Measurements from ENCODE around the gene SLIT3.

The SLIT3 gene

GRCh38 chr5:169054506-169054905, 246.4 kb downstream of the SLIT3 start:
- Histone ChIP-seq H3K36me3 (ENCODE audit: insufficient read depth, low read length) (no peaks in the 10 kb centered on the region), H3K27ac (no peak overlapping the region), H3K9ac (ENCODE audit: insufficient read length) (no peak overlapping the region), H3K4me3 (no peak overlapping the region), H3K9me3 (ENCODE audit: low read depth, low read length) (no peaks in the 10 kb centered on the region)
- no peak for TF ChIP-seq EZH2 (IDR thresholded peaks at IDR 0.05)
- DNase-seq (ENCODE audit: low read depth, low spot score): no peak

DNA sequence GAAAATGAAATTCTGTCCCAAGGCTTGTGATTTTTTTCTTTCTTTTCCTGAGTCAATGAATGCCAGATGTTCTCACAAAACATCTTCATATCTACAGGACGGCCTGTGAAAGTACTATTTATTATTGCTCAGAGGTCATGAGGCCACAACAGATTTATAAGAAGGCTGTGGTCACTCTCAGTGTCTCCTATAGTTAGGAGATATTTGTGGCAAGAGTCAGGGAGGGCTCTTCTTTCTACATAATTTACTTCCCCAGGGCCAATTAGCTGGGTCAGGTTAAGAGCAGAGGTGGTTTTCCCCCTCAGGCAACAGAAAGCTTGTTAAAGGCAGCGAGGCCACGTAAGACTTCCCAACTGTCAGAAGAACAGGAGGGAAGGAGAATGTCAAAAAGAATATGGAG, 248.7 kb downstream of the SLIT3 start:
- TF ChIP-seq FOXP2 (optimal IDR thresholded peaks at IDR 0.05; ENCODE audit: control extremely low read depth, extremely low read length, insufficient read depth): no peak
- Histone ChIP-seq H3K36me3 (ENCODE audit: insufficient read depth, low read length) (no peaks in the 10 kb centered on the region), H3K9ac (ENCODE audit: insufficient read length) (no peak overlapping the region), H3K27ac (no peak overlapping the region), H3K4me3 (no peak overlapping the region), H3K9me3 (ENCODE audit: low read depth, low read length) (no peaks in the 10 kb centered on the region)
- DNase-seq (ENCODE audit: low read depth, low spot score): no peak

DNA sequence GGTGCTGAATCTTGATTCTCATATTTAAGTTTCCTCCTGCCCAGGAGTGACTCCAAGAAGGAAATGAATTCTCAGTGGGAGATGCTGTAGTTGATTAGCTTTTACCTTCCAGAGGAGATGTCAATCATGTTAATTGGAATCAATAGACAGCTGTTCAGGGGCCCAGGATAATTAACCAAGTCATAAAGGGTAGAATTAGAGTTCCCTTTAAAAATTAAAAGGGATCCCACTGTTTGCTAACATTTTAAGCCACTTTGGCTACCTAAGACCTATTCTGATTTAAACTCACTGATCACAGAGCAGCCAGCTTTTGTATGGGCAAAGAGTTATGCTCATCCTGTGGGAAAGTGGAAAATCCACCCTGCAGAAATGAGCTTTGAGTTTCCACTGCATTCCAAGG, 249.6 kb downstream of the SLIT3 start:
- no peak for DNase-seq (ENCODE audit: low read depth, low spot score)
- no peak overlapping the region for H3K27ac ChIP-seq
- no peaks in the 10 kb centered on the region for H3K36me3 ChIP-seq (ENCODE audit: insufficient read depth, low read length)
- no peaks in the 10 kb centered on the region for H3K9me3 ChIP-seq (ENCODE audit: low read depth, low read length)
- TF ChIP-seq POLR2AphosphoS5 (IDR thresholded peaks at IDR 0.05; ENCODE audit: borderline replicate concordance, low read depth, low read length) (no peak), FOXP2 (optimal IDR thresholded peaks at IDR 0.05; ENCODE audit: control extremely low read depth, extremely low read length, insufficient read depth) (no peak), EZH2 (IDR thresholded peaks at IDR 0.05) (no peak)
- no peak overlapping the region for H3K4me3 ChIP-seq
- H3K9ac ChIP-seq (ENCODE audit: insufficient read length): no peak overlapping the region

GRCh38 chr5:169050636-169051035, 250.3 kb downstream of the SLIT3 start:
- no peaks in the 10 kb centered on the region for H3K9me3 ChIP-seq (ENCODE audit: low read depth, low read length)
- DNase-seq (ENCODE audit: low read depth, low spot score): no peak
- no peak overlapping the region for H3K4me3 ChIP-seq
- no peaks in the 10 kb centered on the region for H3K36me3 ChIP-seq (ENCODE audit: insufficient read depth, low read length)
- no peak overlapping the region for H3K9ac ChIP-seq (ENCODE audit: insufficient read length)
- no peak overlapping the region for H3K27ac ChIP-seq
- TF ChIP-seq FOXP2 (optimal IDR thresholded peaks at IDR 0.05; ENCODE audit: control extremely low read depth, extremely low read length, insufficient read depth) (no peak), POLR2AphosphoS5 (IDR thresholded peaks at IDR 0.05; ENCODE audit: borderline replicate concordance, low read depth, low read length) (no peak), EZH2 (IDR thresholded peaks at IDR 0.05) (no peak)

GRCh38 chr5:169050146-169050571, 250.8 kb downstream of the SLIT3 start:
- H3K9me3 ChIP-seq (ENCODE audit: low read depth, low read length): no peaks in the 10 kb centered on the region
- H3K9ac ChIP-seq (ENCODE audit: insufficient read length): no peak overlapping the region
- TF ChIP-seq FOXP2 (optimal IDR thresholded peaks at IDR 0.05; ENCODE audit: control extremely low read depth, extremely low read length, insufficient read depth) (no peak), POLR2AphosphoS5 (IDR thresholded peaks at IDR 0.05; ENCODE audit: borderline replicate concordance, low read depth, low read length) (no peak), EZH2 (IDR thresholded peaks at IDR 0.05) (no peak)
- H3K27ac ChIP-seq: no peak overlapping the region
- DNase-seq (ENCODE audit: low read depth, low spot score): no peak
- no peak overlapping the region for H3K4me3 ChIP-seq
- H3K36me3 ChIP-seq (ENCODE audit: insufficient read depth, low read length): no peaks in the 10 kb centered on the region

DNA sequence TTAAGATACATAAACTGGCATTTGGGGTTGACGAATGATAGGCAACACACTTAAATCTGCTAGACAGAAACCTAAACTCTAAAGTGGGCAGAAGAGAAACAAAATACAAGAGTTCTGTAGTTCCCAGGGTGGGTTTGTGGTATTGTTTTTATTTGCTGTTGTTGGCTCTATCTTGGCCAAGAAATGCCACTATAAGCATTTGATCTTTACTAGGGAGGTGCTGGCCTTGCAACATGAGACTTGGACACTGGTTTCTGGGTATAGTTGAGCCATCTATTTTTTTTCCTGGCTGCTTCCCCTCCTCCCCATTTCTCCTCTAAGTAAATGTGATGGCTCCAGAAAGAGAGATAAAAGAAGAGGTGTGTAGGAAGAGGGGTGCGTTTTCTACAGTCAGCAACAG, 251.2 kb downstream of the SLIT3 start:
- no peaks in the 10 kb centered on the region for H3K36me3 ChIP-seq (ENCODE audit: insufficient read depth, low read length)
- no peaks in the 10 kb centered on the region for H3K9me3 ChIP-seq (ENCODE audit: low read depth, low read length)
- no peak overlapping the region for H3K9ac ChIP-seq (ENCODE audit: insufficient read length)
- no peak overlapping the region for H3K27ac ChIP-seq
- no peak overlapping the region for H3K4me3 ChIP-seq
- DNase-seq (ENCODE audit: low read depth, low spot score): no peak
- no peak for TF ChIP-seq EZH2 (IDR thresholded peaks at IDR 0.05)
- TF ChIP-seq POLR2AphosphoS5 (IDR thresholded peaks at IDR 0.05; ENCODE audit: borderline replicate concordance, low read depth, low read length): no peak
- no peak for TF ChIP-seq FOXP2 (optimal IDR thresholded peaks at IDR 0.05; ENCODE audit: control extremely low read depth, extremely low read length, insufficient read depth)

GRCh38 chr5:169048181-169049125, 252.5 kb downstream of the SLIT3 start:
- H3K9ac ChIP-seq (ENCODE audit: insufficient read length): no peak overlapping the region
- H3K4me3 ChIP-seq: no peak overlapping the region
- DNase-seq (ENCODE audit: low read depth, low spot score): no peak
- H3K27ac ChIP-seq: no peak overlapping the region
- H3K9me3 ChIP-seq (ENCODE audit: low read depth, low read length): no peaks in the 10 kb centered on the region
- no peak for TF ChIP-seq EZH2 (IDR thresholded peaks at IDR 0.05)
- no peak for TF ChIP-seq POLR2AphosphoS5 (IDR thresholded peaks at IDR 0.05; ENCODE audit: borderline replicate concordance, low read depth, low read length)
- no peak for TF ChIP-seq FOXP2 (optimal IDR thresholded peaks at IDR 0.05; ENCODE audit: control extremely low read depth, extremely low read length, insufficient read depth)
- H3K36me3 ChIP-seq (ENCODE audit: insufficient read depth, low read length): no peaks in the 10 kb centered on the region

- H3K9ac ChIP-seq (ENCODE audit: insufficient read length): no peak overlapping the region
- no peak overlapping the region for H3K27ac ChIP-seq
- H3K36me3 ChIP-seq (ENCODE audit: insufficient read depth, low read length): no peaks in the 10 kb centered on the region
- TF ChIP-seq POLR2AphosphoS5 (IDR thresholded peaks at IDR 0.05; ENCODE audit: borderline replicate concordance, low read depth, low read length): no peak
- no peak for TF ChIP-seq FOXP2 (optimal IDR thresholded peaks at IDR 0.05; ENCODE audit: control extremely low read depth, extremely low read length, insufficient read depth)
- TF ChIP-seq EZH2 (IDR thresholded peaks at IDR 0.05): no peak
- DNase-seq (ENCODE audit: low read depth, low spot score): no peak
- H3K9me3 ChIP-seq (ENCODE audit: low read depth, low read length): no peaks in the 10 kb centered on the region
- no peak overlapping the region for H3K4me3 ChIP-seq
Observed at GRCh38 chr5:169044962-169045361, 256.0 kb downstream of the SLIT3 start.

GRCh38 chr5:169041180-169041579, 259.8 kb downstream of the SLIT3 start:
- no peaks in the 10 kb centered on the region for H3K36me3 ChIP-seq (ENCODE audit: insufficient read depth, low read length)
- TF ChIP-seq EZH2 (IDR thresholded peaks at IDR 0.05): no peak
- TF ChIP-seq POLR2AphosphoS5 (IDR thresholded peaks at IDR 0.05; ENCODE audit: borderline replicate concordance, low read depth, low read length): no peak

More at GRCh38 chr5:169041180-169041579, 259.8 kb downstream of the SLIT3 start:
- Histone ChIP-seq H3K4me3 (no peak overlapping the region), H3K9ac (ENCODE audit: insufficient read length) (no peak overlapping the region), H3K9me3 (ENCODE audit: low read depth, low read length) (no peaks in the 10 kb centered on the region), H3K27ac (no peak overlapping the region)
- no peak for DNase-seq (ENCODE audit: low read depth, low spot score)

Data from SK-N-MC (cell line).